ENCODE results near the gene ZNF445.
"Not testable (repeated sequence)": the region's sequence is repeated elsewhere in the genome, so short reads cannot be mapped to it uniquely, and the experiment has no call there.

The ZNF445 gene

DNA sequence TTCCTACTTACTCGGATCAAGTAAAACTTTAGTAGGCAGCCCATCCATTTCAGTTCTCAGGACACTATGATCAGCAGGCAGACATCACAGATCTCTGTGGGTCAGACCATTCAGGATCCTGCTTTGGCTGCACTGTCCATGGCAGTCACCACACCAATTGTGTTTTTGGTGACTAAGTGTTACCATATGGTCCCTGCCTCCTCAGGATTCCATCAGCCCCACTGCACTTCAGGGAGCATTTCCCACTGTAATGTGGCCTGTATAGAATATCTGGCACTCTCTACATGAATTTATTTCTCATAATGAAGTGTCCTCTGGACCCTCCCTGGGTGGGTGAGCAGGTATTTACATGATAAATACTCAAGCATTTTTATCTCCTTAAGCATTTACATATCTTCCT lies 41.3 kb downstream of the ZNF445 start:
- DNase-seq (ENCODE audit: low spot score) = no peak
- FAIRE-seq = no peak

DNA sequence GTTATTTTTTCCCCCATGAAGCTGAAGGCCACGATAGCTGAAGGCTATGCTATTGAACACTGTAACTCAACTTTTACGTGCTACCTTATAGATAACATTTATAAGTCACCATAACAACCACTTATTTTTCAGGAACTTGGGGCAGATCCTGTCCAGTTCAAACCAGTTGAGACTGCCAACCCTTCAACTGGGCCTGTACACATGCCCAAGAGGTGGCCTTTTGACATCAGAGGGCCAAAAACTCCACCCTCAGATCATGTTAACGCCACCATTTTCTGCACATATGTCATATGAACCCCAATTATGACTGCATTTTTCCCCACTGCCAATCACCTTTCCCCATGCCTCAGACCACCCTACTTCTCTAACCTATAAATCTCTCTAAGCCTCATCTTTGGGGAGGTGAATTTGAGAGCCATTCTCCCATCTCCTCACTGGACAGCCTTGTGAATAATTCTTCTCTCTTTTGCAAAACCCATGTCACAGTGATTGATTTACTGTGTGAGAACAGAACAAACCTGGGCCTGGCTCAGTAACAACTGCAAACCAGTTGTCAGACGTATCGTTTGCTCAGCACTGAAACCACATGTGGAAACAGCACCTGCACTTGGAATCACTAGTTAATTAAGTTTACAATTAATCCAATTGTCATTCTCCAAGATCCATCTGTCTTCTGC lies 42.5 kb downstream of the ZNF445 start:
- FAIRE-seq = no peak

DNA sequence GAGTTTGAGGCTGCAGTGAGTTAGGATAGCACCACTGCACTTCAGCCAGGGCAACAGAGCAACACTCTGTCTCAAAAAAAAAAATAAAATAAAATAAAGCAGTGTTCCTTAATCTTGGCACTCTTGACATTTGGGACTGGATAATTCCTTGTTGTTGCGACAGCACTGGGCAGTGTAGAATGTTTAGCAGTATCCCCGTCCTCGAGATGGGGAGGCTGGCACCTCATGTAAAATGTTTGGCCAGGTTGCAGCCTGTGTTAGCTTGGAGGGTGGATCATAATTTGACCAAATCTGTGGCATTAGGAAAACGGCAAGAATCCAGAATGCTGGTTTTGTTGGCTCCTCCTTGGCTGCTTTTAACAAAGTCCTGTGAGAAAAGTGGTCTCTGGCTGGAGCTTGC lies 47.0 kb downstream of the ZNF445 start:
- DNase-seq (ENCODE audit: low spot score) (no peak), FAIRE-seq (no peak)

More for the DNA sequence above, 42.5 kb downstream of the ZNF445 start:
- no peak for DNase-seq (ENCODE audit: low spot score)

DNA sequence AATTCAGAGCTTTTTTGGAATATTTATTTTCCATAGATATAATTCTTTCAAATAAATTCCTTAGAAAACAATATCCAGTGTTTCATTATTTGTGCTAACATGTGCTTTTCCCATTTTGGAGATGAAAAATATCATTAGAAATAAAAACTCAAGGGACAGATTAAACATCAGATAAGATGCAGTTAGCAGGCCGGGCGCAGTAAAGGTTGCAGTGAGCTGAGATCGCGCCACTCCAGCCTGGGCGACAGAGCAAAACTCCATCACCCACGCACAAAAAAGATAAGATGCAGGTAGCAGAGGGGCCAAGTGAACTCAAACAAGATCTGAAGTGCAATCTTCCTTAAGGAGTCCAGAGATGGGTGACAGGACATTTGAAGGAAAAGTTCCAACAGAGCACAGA lies 48.0 kb downstream of the ZNF445 start:
- no peak for DNase-seq (ENCODE audit: low spot score)
- no peak for FAIRE-seq

DNA sequence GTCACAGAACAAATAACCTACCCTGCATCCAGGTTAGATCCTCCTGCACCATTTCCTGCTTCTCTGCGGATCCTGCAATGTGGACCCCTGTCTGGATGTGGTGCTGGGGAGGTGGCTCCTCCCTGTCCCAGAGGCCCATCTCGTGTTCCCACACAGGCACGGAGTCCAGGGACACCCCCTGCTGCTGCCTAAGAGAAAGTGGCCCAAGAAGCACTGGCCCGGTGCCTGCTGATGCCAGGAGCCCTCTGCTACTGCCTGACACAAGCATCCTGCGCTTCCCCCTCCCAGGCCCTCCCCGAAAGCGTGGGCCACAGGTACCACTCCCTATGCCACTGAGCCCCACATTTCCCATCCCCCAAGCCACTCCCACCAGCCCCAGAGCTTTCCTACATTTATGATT lies 48.6 kb downstream of the ZNF445 start:
- DNase-seq (ENCODE audit: low spot score) = no peak
- FAIRE-seq = no peak

DNA sequence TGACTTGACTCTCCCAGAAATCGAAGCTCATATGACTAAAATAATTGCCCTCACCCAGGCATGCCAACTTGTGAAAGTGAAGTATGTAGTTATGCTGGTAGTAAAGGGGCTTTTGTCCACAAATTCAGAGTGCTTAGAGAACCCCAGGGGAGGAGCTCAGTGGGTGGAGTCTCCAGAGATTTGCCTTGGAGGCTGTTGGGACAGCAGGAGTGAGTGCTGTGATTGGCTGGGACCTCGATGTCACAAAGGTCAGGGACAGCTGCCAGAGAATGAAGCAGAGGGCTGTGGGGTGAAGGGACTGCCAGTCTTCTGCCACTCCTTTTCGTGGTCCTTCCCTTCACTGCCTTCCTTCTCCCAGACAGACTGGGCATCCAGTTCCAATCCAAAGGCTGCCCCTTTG lies 49.8 kb downstream of the ZNF445 start:
- DNase-seq (ENCODE audit: low spot score) (no peak), FAIRE-seq (no peak)

DNA sequence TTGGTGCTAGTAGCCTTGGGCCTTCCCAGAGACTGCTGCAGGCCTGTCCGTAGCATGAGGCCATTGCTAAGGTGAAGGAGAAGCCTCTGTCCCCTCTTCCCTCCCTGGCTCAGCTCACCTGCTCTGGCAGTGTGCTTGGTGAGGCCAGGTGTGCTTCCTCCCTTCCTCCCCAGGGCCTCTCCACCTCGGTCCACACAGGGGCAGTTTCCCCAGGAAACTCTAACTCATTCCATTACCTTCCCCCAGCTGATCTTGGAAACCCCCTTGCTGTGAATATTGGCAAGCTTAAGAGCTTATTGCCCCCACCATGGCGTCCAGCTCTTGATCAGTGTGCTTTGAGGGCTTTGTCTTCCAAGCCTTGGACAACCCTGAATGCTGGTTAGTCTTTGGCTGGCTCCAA lies 52.7 kb downstream of the ZNF445 start:
- DNase-seq (ENCODE audit: low spot score) = no peak
- FAIRE-seq = no peak

DNA sequence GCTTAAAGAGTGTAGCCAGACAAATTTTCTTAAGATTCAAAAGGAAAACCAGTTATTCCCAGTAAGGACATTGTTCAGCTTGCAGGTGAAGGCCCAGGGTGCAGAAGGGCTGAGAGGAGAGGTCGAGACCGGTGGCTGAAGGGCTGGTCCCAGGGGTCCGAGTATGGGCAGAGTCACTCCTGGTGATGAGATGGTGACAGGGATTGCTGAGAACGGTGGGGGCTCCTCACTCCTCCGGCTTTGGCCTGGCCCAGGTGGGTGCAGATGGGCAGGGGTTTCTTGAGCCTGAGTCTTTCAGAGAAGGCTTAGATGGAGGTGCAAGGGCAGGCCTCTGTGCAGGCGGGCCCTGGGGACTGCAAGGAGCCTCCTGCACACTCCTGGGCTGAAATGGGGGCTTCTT lies 56.2 kb downstream of the ZNF445 start:
- no peak for DNase-seq (ENCODE audit: low spot score)
- no peak for FAIRE-seq

DNA sequence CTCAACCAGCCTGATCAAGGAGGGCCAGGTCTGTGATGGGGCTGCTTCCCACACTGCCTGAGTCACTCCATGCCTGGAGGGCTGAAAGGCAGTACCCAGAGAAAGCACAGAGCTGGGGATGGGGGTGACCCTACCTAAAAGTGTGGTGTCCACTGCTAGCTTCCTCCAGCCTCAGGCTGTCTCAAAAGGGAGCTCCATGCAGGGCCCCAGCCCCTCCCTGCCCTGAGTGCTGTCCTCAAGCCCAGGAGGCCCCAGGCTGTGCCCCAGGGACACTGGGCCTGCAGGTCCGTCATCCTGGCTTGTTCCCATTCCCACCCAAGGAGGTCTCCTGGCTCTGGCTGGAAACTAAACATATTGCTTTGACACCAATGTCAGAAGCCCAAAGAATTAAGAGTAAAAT lies 56.8 kb downstream of the ZNF445 start:
- FAIRE-seq = no peak
- DNase-seq (ENCODE audit: low spot score) = no peak

DNA sequence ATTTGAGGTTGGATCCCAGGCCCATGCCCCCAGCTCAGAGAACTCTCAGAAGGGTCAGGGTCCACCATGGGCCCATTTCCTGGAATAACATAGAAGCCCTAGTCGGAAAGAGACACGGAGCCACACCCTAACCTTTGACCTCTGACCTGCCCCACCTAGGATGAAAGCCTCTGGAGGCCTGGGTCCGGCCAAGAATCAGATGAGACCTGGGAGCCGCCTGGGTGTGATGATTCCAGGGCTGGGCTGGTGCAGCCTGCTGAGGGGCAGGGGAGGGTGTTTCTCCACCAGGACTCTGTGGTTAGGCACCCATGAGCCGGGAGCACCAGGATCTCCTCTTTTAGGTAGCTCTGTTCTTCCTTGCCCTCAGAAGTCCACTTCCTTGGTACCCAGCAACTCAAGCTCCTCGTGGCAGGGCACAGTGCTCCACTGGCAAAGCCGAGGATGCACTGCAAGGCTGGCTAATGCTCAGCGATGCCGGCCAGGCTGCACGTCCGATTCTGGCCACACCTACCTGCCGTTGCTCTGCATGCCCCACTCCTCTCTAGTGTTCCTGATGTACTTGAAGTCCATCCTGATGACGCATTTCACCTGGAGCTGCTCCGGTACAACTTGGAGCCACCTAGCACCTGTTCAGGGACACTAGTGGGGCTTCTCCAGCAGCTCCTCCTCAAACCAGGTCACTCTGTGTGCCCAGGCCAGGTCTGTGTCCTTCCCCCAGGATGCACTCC lies 57.4 kb downstream of the ZNF445 start:
- DNase-seq (ENCODE audit: low spot score) (no peak), FAIRE-seq (no peak)

DNA sequence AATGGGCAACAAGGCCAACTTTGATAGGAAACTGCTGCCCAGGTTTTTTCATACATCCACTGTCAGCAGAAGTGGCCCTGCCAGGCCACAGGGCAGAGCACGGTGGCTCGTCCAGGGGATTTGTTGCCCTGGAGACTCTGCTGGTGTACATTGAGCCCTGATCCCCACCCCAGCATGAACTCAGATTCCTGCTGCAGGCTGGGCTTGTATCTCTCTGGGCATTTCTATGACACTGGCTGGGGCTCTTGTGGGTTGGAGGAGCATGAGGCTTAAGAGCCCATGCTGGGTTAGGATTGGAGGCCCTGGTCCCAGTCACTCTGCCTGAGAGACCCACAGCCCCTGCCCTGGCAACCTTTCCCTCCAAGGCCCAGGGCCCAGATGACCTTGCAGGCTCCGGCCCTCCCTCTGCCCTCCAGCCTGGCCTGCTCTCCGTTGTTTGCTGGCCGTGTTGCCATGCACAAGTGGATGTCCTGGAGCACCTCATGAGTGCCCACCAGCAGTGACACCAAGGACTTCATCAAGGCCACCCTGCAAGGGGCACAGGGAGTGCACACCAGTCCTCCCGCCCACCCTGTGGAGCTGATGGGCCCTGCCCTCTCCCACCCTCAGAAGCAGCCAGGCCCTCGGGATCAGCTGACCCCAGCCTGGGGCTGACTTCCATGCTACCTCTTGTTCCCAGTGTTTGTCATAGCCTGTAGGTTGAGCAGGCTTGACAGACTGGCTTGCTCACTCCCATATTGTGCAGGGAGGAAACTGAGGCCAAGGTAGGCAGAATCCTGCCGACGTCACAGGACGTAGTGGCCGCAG lies 58.2 kb downstream of the ZNF445 start:
- DNase-seq (ENCODE audit: low spot score) (no peak), FAIRE-seq (no peak)

DNA sequence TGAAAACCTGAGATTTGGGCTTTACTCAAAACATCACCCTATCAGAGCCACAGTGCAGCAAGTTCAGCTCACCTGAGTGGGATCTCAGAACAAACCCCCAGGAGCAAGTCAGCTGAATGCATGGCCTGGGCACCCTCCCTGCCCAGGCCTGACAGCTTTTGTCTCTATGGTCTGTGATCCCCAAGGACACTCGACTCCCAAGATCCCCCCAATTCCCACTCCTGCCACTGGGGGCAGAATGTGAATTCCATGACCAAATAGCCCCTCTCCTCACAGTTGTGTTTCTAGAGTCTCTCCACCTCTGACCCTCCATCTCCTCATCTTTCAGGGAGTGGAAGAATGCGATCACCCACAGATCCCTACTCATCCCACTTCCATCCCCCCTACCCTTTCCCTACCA lies 58.9 kb downstream of the ZNF445 start:
- no peak for FAIRE-seq
- no peak for DNase-seq (ENCODE audit: low spot score)

DNA sequence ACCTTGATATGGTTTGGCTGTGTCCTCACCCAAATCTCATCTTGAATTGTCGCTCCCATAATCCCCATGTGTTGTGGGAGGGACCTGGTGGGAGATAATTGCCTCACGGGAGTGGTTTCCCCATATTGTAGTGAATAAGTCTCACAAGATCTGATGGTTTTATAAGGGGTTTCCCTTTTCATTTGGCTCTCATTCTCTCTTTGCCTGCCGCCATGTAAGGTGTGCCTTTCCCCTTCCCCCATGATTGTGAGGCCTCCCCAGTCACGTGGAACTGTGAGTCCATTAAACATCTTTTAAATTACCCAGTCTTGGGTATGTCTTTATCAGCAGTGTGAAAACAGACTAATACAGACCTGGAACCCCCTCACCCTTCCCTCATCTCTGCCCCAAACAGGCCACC lies 59.4 kb downstream of the ZNF445 start:
- not testable (repeated sequence) for FAIRE-seq; DNase-seq (ENCODE audit: low spot score)

DNA sequence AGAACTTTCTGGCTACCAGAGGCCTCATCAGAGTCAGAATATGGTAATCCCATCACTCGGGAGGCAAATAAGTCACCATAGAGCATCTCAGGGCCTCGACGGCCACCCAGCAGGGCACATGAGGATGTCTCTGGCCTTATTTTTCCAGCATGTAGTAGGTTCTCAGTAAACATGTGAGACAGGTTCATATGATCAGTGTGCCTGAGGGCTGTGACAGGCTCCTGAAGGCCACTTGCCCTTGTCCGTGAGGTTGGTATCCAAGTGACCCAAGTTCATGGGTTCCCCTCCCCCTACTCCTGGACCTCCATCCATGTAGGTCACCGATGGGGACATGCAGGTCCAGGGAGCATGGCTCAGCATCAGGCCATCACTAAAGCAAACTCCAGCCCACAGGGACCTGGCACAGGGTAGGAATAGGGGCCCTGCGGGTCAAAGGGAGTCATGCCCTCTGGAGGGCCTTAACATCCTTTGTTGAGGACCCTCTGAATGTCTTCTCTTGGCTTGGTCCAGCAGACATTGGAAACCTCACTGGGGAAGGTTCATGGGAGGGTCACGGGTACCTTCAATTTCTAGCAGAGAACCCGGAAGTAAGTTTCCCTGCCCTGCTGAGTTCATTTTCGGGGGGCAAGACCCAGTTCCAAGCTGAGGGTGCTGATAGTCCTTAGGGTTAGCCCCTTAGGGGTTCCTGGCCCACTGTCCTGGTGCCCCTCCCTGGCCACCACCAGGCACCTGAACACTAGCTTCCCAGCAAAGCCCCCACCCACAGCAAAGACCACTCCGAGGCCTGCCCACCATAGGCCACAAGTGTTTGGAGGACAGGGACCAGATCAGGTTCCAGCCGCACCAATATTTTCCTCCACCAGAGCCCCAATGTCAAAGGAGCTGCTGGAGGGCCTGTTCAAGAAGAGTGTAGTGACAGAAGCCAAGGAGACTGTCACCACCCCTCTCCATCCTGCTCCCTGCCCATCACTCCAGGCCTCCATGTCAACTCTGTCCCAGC lies 61.1 kb downstream of the ZNF445 start:
- DNase-seq (ENCODE audit: low spot score) (no peak), FAIRE-seq (no peak)

DNA sequence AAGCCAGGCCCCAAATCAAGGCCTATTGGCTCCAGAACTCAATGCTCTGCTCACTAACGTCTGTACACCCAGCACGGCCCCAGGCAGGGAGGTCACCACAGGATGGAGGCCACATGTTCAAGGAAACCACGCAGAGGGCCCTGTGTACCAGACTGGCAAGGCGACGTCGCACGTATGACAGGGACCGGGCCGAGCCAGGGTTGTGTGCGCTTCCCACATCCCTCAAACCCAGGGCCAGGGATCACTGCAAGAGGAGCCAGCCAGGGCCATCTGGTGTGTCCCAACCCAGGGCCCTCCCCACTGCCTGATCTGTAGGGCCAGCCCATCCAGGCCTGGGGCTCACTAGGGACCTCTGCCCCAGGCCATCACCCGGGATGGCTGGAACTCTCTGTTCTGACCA lies 62.0 kb downstream of the ZNF445 start:
- DNase-seq (ENCODE audit: low spot score) = no peak
- no peak for FAIRE-seq

DNA sequence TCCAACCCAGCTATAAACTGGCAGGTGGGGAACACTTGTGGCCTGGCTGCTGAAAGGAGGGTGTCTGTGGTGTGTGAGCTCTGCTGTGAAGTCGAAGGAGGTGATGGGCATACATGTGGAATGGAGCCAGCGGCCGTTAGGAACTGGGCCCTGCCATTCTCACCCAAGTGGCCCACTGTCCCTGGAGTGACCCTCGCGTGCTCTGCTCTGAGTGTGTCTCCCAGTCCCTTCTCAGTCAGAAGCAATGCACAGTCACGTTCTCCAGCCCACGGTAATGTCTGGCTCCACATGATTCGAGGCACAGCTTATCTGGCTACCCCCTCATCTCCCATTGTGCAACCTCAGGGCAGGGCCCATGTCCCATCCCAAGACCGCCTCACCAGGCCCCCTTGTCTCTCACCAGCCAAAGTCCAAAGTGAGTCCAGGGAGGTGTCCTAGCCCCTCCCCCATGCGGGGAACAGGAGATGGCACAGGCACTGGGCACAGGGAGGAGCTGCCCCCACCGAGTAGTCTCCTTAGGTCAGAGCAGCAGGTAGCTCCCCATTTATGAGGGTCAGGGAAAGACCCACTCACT lies 62.9 kb downstream of the ZNF445 start:
- no peak for DNase-seq (ENCODE audit: low spot score)
- no peak for FAIRE-seq

DNA sequence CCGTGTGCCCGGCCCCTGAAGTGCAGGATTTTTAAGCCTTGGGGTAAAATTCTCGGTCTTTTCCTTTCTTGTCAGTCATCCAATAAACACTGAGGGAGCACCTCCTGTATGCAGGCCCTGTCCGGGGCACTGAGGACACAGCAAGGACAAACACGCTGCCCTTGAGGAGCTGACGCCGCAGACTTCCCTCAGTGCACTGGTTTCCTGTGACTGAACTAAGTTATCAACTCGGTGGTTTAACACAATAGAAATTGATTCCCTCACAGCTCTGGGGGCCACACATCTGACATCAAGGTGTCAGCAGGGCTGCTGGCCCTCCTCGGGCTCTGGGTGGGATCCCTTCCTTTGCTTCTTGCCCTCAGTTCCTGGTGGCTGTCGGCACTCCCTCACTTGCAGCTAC lies 65.1 kb downstream of the ZNF445 start:
- FAIRE-seq = no peak
- DNase-seq (ENCODE audit: low spot score) = no peak

DNA sequence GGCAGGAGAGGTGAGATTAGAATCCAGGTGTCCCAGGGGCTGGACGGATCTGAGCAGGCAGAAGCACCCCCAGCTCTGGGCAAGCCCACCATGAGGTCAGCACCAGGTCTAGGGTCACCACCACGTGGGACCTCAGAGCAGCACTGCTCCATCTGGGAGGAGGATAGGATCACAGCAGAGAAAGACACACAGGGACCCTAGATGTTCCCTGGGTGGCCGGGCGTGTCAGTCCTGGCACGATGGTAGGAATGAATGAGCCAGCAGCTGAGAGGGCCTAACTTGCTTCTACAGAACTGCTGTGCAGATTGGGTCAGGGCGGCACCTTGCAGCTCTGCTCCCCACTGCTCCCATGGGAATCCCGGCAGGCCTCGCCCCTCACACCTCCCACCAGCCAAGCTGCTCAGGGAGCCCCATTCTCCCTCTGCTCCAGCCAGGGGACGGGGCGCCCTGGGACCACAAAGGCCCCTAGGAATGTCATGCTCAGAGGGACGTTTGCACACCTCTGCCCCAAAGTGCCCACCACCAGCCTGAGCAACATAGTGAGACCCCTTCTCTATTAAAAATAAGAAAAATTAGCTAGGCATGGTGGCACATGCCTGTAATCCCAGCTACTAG lies 66.3 kb downstream of the ZNF445 start:
- no peak for FAIRE-seq
- no peak for DNase-seq (ENCODE audit: low spot score)

DNA sequence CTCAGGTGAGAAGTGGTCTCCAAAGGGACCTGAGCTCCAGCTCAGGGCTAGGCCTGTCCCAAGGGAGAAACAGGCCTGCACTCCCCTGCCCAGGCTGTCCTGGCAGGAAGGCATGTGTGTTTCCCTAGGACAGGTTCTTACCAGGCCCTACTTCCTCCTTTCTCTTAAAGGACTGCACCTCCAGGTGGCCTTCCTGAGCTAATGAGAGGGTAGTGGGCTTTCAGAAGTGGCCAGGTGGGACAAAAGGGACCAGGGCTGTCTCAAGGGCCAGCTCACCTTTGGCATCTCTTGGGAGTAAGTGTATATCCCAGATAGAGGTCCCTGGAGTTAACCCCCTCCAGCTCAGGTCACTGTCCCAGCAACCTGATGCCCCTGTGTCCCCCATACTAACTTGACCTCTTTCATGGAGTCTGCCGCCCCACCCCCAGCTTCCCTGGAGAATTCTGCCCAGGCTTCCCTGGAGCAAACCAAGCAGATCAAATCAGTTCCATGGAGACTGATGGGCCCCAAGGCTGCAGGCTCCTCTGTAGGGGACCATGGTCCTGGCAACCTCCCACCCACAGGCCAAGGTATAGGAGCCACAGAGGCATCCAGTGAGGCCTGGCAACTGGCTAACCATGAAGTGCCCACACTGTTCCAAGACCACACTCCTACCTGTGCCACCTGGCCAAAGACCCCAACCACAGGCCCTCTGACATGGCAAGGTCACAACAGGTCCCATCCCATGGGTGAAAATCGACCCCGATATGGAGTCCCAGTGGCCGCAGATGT lies 67.6 kb downstream of the ZNF445 start:
- FAIRE-seq = no peak
- no peak for DNase-seq (ENCODE audit: low spot score)

DNA sequence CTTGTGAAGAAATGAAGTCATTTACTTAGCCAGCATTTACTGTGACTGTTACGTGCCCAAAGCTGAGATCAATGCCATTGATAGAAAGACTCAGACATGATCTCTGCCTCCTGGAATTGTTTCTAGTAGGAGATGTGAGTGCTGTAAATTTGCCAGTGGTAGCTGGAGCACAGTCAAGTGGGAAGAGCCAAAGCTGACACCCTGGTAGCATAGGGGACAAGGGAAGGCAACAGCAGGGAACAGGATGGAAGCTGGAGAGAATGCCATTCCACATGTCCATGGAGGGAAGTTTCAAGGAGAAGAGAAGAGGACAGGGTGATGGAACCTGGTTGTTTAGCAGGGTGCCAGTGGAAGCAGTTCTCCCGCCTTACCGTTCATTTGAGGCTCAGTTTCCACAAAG lies 74.9 kb downstream of the ZNF445 start:
- FAIRE-seq (no peak), DNase-seq (ENCODE audit: low spot score) (no peak)
